DLD1 (cell line): ENCODE data around the gene ENGASE.
"Not testable (repeated sequence)": the region's sequence is repeated elsewhere in the genome, so short reads cannot be mapped to it uniquely, and the experiment has no call there.

Experiments used
- in situ Hi-C: cut with HindIII; loops from 2 replicates; pipeline ENCODE4 v1.10.0; 2017; ENCODE audit warnings: low sequenced_read_pairs

Gene ENGASE

GRCh38 chr17:79048826-79049755 is 25.5 kb upstream of the ENGASE start:
- in situ Hi-C loops, result loop anchor here (25.0 kb wide), 1 partner anchor 313 kb away; no protein-coding TSS in a partner anchor

- in situ Hi-C loops, result loop anchor here (25.0 kb wide), 1 partner anchor 312 kb away; no protein-coding TSS in a partner anchor
These were observed 24.8 kb upstream of the ENGASE start for GRCh38 chr17:79049821-79050220.

DNA sequence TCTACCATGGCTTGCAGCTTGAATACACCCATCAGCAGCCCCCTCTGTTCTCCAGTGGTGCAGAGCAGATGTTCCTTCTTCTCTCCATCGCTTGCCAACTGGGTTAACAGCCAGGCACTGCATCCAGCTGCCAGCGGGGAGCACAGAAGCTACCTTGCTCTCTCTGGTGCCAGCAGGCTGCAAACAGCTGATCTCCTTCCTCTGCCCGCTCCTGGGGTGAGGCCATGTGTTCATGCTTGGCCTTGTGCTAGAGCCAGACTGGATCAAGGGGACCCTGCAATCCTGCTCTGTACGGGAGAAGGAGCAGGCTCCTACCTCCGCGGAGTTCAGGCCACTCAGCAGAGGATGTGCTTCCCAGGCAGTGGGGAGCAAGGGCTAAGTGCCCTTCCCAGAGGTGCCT is 24.1 kb upstream of the ENGASE start:
- in situ Hi-C loops, result no loop called here

- in situ Hi-C loops, result no loop called here
These were observed 23.3 kb upstream of the ENGASE start for GRCh38 chr17:79051306-79051705.

DNA sequence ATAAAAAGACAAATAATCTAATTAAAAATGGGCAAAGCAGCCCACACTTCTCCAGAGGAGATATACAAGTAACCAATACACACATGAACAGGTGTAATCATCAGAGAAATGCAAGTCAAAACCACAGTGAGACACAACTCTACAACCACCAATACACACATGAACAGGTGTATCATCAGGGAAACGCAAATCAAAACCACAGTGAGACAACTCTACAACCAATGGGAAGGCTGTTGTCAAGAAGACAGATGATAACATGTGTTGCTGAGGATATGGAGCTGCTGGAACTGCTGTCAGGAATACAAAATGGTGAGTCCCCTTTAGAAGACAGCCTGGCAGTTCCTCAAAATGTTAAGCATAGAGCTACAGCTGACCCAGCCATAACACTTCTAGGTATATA is 22.5 kb upstream of the ENGASE start:
- in situ Hi-C loops, result no loop called here

- in situ Hi-C loops, result no loop called here
These were observed 21.2 kb upstream of the ENGASE start for GRCh38 chr17:79053251-79053925.

DNA sequence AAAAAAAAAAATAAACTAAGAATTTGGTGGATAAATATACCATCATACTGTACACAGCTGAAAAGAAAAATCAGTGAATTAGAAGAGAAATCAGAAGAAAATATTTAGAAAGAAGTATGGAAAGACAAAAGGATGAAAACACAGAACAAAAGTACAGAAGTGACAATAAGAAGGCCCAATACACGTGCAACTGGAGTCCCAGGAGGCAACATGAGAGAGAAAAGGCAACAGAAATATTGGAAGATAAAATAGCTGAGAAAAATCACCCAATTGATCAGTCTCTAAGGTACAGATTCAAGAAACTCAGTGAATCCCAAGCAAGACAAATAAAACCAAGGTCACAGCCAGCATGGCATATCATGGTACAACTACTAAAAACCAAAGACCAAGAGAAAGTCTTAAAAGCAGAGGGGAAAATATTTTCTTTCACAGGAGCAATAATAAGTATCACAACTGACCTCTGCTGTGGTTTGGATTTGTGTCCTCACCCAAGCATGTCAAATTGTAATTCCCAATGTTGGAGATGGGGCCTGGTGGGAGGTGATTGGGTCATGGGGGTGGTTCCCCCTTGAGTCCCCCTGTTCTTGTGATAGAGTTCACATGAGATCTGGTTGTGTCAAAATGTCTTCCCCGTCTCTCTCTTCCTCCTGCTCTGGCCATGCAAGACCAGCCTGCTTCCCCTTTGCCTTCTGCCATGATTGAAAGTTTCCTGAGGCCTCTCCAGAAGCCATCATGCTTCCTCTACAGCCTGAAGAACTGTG is 20.2 kb upstream of the ENGASE start:
- in situ Hi-C loops, result no loop called here

- in situ Hi-C loops, result no loop called here
These were observed 19.4 kb upstream of the ENGASE start for GRCh38 chr17:79055197-79055596.

DNA sequence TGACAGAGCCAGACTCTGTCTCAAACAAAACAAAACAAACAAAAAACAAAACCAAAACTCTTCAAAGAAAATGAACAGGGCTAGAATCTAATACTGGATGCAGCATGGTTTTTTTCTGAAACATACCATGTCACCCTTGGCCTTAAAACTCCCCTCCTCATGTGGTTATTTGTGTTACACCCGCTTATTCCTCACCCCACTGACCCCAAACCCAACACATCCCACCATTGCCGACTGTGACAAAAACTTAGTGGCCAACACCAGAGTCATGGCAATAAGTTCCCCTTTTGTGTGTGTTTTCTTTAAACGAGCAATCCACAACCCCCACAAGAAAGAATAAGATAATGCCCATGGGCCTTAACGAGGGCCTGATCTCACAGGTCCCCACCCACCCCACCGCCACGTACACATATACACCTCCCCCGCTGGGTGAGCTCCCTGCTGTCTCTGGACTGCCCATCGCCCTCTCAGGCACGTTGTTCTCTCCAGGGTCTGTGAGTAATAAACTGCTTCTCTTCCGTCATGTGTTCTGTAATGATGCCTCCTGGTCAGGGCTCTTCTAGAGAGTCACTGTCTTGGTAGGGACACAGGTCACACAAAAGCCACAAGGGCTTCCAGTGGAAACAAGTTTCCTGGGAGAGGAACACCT is 16.8 kb upstream of the ENGASE start:
- in situ Hi-C loops, result no loop called here

DNA sequence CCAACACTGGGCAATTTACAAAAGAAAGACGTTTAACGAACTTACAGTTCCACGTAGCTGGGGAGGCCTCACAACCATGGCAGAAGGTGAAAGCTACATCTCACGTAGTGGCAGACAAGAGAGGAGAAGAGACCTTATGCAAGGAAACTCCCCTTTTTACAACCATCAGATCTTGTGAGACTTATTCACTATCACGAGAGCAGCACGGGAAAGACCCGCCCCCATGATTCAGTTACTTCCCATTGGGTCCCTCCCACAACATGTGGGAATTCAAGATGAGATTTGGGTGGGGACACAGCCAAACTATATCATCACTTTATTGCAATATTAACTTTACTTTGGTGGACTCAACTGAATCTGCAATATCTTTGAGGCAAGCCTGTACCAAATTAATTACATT is 11.9 kb upstream of the ENGASE start:
- in situ Hi-C loops, result no loop called here

DNA sequence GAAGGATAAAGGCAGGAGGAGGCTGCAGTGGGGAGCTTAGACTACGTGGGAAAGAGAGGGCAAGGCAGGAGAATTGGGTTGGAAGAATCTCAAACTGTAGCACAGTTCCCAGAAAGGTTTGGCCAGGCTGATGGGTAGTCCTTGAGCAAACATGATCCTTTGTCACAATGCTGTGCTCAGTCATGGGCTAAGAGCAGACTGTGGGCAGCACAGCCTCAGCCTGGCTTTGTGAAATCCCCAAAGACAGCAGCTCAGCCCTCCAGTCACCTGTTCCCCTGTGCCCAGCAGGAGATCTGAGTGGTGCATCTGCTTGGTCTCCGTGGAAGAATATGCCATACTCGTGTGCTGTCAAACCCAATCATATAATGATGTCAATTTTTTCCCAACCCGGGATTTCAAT is 10.6 kb upstream of the ENGASE start:
- in situ Hi-C loops, result no loop called here

DNA sequence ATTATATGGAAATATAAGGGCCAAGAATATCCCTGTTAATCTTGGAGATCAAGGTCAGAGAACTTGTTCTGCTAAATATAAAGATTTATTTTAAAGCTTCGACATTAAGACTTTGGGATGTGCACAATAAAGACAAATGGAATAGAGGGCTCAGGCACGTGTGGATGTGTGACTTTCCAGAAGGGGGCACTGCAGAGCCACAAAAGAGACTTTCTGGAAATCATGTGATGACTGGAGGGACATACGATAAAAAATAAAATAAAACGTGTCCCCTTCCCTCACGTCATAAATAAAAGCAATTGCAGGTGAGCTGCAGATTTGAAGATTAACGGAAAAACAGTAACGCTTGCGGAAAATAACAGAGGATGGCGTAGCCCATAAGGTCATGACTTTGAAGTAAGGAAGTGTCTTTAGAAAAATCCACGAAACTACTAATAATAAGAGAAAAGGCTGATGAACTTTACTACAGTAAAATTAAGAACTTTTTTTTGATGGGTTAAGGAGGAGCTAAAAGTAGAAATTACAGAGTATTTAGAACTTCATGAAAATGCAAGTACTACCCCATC is 9.4 kb upstream of the ENGASE start:
- in situ Hi-C loops, result no loop called here

- in situ Hi-C loops, result no loop called here
These were observed 7.7 kb upstream of the ENGASE start for GRCh38 chr17:79066963-79067362.

DNA sequence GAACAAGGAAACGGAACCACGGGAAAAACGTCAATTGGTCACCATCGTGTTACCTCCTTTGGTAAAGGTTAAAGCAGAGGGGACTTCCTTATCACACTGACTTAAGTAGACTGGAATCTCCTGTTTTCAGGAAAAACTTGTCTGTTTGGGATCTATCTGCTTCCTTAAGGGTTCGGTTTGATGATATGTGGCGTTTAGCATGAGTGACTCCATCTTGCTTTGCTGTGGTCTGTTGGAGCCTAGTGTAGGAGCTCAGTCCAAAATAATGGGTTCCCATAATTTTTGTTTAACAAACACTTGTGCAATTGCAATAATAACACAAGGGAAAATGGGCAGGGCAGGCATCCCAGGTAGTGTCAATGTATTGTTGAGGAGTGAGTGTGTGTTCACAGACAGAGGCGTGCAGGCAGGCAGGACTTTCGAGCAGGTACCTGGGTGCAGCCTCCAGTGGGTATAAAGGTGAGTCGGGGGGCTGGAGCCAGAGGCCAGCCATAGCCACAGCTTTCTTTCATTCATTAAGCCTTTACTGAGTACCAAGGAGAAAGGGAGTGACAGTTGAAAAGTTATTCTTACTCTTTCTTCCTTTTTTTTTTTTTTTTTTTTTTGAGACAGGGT is 4.3 kb upstream of the ENGASE start:
- in situ Hi-C loops, result no loop called here

- in situ Hi-C loops, result no loop called here
These were observed 3.4 kb upstream of the ENGASE start for GRCh38 chr17:79071161-79071740.

DNA sequence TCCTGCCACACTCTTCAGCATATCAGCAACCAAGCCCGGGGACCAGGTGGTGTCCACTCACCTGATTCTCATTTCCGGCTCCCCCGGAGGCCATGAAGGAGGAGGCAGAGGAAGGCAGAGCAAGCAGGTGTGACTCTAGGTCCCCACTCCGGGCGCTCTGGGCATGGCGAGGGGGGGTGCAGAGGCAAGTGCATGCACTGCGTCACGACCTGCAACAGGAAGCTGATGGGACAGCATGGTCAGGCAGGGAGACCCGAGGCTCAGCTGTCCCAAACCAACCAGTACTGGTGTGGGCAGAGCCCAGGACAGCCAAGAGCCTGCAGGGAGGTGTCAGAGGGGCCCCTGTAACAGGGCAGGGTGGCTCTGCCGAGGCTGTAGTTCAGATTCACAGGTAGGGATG is 2.1 kb upstream of the ENGASE start:
- in situ Hi-C loops, result no loop called here

DNA sequence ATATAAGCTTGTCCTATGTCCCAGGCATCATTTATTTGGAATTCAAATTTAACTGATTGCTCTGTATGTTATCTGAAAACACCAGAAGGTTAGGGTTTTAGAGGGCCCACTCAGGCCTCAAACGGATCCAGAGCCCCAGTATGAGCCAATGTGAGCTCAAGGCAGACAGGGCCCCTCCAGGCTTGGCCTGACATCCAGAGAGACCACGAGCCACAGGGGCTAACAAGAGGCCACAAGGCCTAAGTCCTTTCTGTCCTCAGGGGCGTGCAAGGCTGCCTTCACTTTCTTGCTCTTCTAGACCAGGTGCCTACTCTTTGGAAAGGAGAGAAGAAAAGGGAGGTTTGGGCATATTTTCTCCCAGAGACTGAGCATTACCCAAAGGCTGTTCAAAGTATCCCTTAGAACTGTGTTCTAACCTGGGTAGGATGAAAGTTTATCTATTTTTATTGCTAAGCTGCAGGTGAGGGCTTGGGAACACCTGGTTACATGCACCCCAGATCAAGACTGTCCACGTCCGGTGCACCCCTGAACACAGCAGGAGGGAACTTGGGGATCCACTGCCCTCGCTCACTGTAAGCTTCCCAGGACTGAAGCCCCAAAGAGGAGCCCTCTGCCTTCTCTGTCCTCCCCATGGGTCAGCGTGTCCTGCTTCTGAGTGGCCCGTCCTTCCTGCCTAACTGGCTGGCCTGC is 1.5 kb upstream of the ENGASE start:
- in situ Hi-C loops, result no loop called here

DNA sequence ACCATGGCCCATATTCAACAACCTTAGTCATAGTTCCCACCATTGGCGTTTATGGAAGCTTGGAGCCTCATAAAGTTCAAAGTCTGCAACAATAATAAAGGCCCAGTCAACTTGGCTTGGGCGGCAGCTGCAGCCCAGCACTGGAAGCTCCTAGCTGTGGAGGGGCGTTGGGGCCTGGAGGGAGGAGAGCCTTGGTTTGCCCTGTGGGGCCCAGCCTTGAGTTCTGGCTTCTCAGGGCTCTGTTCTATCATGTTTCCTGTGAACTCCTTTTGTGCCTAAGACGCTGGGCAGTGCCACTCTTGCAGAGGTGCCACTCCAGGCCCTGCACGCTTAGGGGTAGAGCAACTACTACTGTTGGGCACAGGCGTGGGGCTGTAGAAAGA is 927 bp upstream of the ENGASE start:
- in situ Hi-C loops, result no loop called here

- in situ Hi-C loops, result not testable (repeated sequence)
These were observed 439 bp upstream of the ENGASE start for GRCh38 chr17:79074121-79074648.
